Stomach (tissue), 9 donors: ENCODE data around the gene VPS37C. TPM values are rescaled to one million over a fixed set of nuclear protein-coding genes. Genes with fewer than 3 reads are reported as not detected.

ENCODE experiments used
- DNase-seq, 2 donors: peaks; one replicate each; pipeline versions ENCODE4 v3.0.0 to v3.0.0-alpha.2; 2013 to 2019
- H3K27ac ChIP-seq, 5 donors: fragments of 200-600 bp in 4 of 5; sonication (generic) in 4 of 5; one replicate each; pipeline ENCODE4 v1.5.1; 2013 to 2019; ENCODE audit warnings: mild to moderate bottlenecking in 1 of 5, moderate library complexity in 1 of 5
- H3K27me3 ChIP-seq, 3 donors: fragments of 200-600 bp; sonication (generic); one replicate each; pipeline ENCODE4 v1.5.1; 2017 to 2019; ENCODE audit warnings: mixed run types in 1 of 3
- H3K36me3 ChIP-seq, 4 donors: fragments of 200-600 bp; sonication (generic); 1 replicate in 3 of 4; 2 replicates in 1 of 4; pipeline ENCODE4 v1.5.1; 2016 to 2019
- H3K4me1 ChIP-seq, 4 donors: fragments of 200-600 bp; sonication (generic); one replicate each; pipeline ENCODE4 v1.5.1; 2016 to 2019
- H3K4me3 ChIP-seq, 4 donors: fragments of 200-600 bp; sonication (generic) in 3 of 4; one replicate each; pipeline ENCODE4 v1.5.1; 2016 to 2019; ENCODE audit warnings: mild to moderate bottlenecking in 1 of 4
- H3K9me3 ChIP-seq, 4 donors: fragments of 200-600 bp; sonication (generic); one replicate each; pipeline ENCODE4 v1.5.1; 2016 to 2019
- CTCF ChIP-seq, 7 experiments: fragments of 450-650 bp in 4 of 7; fragments of 200-600 bp in 3 of 7; sonication (generic) in 3 of 7; IDR thresholded peaks; one replicate each; pipeline ENCODE4 v1.5.1; 2016 to 2019; ENCODE audit warnings: antibody characterized with exemption in 7 of 7, control low read depth in 2 of 7, mild to moderate bottlenecking in 1 of 7
- EP300 ChIP-seq: sonication (generic); formaldehyde crosslinking; IDR thresholded peaks from one replicate; pipeline ENCODE4 v1.6.1; 2017; ENCODE audit warnings: antibody characterized with exemption
- POLR2A ChIP-seq, 4 donors: fragments of 450-650 bp; IDR thresholded peaks; one replicate each; pipeline ENCODE4 v1.6.1; 2016; ENCODE audit warnings: antibody characterized with exemption in 4 of 4, control low read depth in 2 of 4, mild to moderate bottlenecking in 1 of 4, moderate library complexity in 1 of 4
- POLR2AphosphoS5 ChIP-seq, 3 donors: sonication (generic); formaldehyde crosslinking; IDR thresholded peaks; one replicate each; pipeline ENCODE4 v1.6.1; 2016; ENCODE audit warnings: antibody characterized with exemption in 3 of 3
- WGBS, 5 donors: extraction: QIAGEN DNeasy Blood & Tissue Kit in 3 of 5; methylation state at CpG; one replicate each; pipeline versions ENCODE4 v1.1.5 to v1.1.7; 2013 to 2018; 5-methylcytosine and 5-hydroxymethylcytosine counted together
- intact Hi-C: fragments of 100-400 bp; cut with DNase I; formaldehyde crosslinking; loops from one replicate; pipeline ENCODE4 v1.15.1; 2023; ENCODE audit warnings: low total_unique reads
- polyA plus RNA-seq, 3 donors: library from polyadenylated mRNA; stranded (reverse); fragments of 200-250 nt; gene quantifications; one replicate each; pipeline ENCODE4 v1.2.3, GENCODE V29; 2013
- total RNA-seq, 5 donors: library from RNA; depleted of rRNA; stranded (reverse); fragments of >200 nt; gene quantifications; one replicate each; pipeline versions ENCODE4 v1.1.0 to v1.2.3, GENCODE V29; 2014 to 2016
- donor health status: healthy with polysubstance abuse.
- donor health status: Bipolar disorder and iron deficiency.
- donor health status: healthy.

VPS37C gene
- total and polyA plus RNA-seq, 8 donors = 6.4 to 53.6 (median 27.7) TPM

- H3K27ac ChIP-seq = peak overlapping the region; percentile 93 to 98 (median 98)
- H3K4me1 ChIP-seq = peaks cover 33 to 86% (median 53%) of the 10 kb centered on the region in 4 donors
- TF ChIP-seq POLR2A (IDR thresholded peaks at IDR 0.05) = peak in 1 of 4 donors; percentile 36
- TF ChIP-seq CTCF (IDR thresholded peaks at IDR 0.05) = no peak
- TF ChIP-seq EP300 = no peak
- peak in 2 of 3 donors; percentile 72 to 88 for TF ChIP-seq POLR2AphosphoS5 (IDR thresholded peaks at IDR 0.05)
- no peaks in the 10 kb centered on the region for H3K36me3 ChIP-seq
- intact Hi-C loops = no loop called here
- no peaks in the 10 kb centered on the region for H3K9me3 ChIP-seq
- DNase-seq = peak in 1 of 2 donors; percentile 26
- H3K27me3 ChIP-seq = no peaks in the 10 kb centered on the region
- 5 to 14% (median 9%) methylated on average over 17 to 25 of the region's 25 CpGs for WGBS, 5 donors
- peak overlapping the region; percentile 52 to 77 (median 72) for H3K4me3 ChIP-seq
Observed at GRCh38 chr11:61160487-61161189, 588 bp downstream of the VPS37C start.

- TF ChIP-seq POLR2A (IDR thresholded peaks at IDR 0.05) (no peak), POLR2AphosphoS5 (IDR thresholded peaks at IDR 0.05) (peak in 2 of 3 donors; percentile 8 to 63), EP300 (no peak)
- Histone ChIP-seq H3K27me3 (no peaks in the 10 kb centered on the region), H3K27ac (peak overlapping the region; percentile 88 to 98 (median 95)), H3K4me1 (peaks cover 32 to 78% (median 53%) of the 10 kb centered on the region in 4 donors), H3K4me3 (peak overlapping the region in 3 of 4 donors; percentile 2 to 71 (median 9)), H3K9me3 (peaks cover 0 to 7% (median 0%) of the 10 kb centered on the region in 4 donors), H3K36me3 (peaks cover 0 to 6% (median 0%) of the 10 kb centered on the region in 4 donors)
- intact Hi-C loops = no loop called here
- DNase-seq = peak in 1 of 2 donors; percentile 59
- 6 to 32% (median 21%) methylated on average over 3 of the region's 3 CpGs for WGBS, 5 donors
Observed at GRCh38 chr11:61158691-61159381, 2.4 kb downstream of the VPS37C start.

- Histone ChIP-seq H3K9me3 (peaks cover 0 to 7% (median 0%) of the 10 kb centered on the region in 4 donors), H3K4me3 (no peak overlapping the region), H3K27me3 (no peaks in the 10 kb centered on the region), H3K36me3 (peaks cover 0 to 6% (median 0%) of the 10 kb centered on the region in 4 donors), H3K4me1 (peaks cover 43 to 81% (median 62%) of the 10 kb centered on the region in 4 donors), H3K27ac (peak overlapping the region; percentile 16 to 98 (median 95))
- intact Hi-C loops = no loop called here
- 37 to 60% (median 44%) methylated on average over 3 of the region's 3 CpGs for WGBS, 5 donors
- DNase-seq = no peak
- TF ChIP-seq POLR2AphosphoS5 (IDR thresholded peaks at IDR 0.05) = no peak
- no peak for TF ChIP-seq CTCF (IDR thresholded peaks at IDR 0.05)
- TF ChIP-seq EP300 = no peak
- no peak for TF ChIP-seq POLR2A (IDR thresholded peaks at IDR 0.05)
Observed at GRCh38 chr11:61157743-61158142, 3.5 kb downstream of the VPS37C start.

- no peak for TF ChIP-seq CTCF (IDR thresholded peaks at IDR 0.05)
- no peak for TF ChIP-seq EP300
- no peak for TF ChIP-seq POLR2A (IDR thresholded peaks at IDR 0.05)
- TF ChIP-seq POLR2AphosphoS5 (IDR thresholded peaks at IDR 0.05) = no peak
- peak overlapping the region in 2 of 5 donors; percentile 38 to 49 for H3K27ac ChIP-seq
- no peak for DNase-seq
- H3K27me3 ChIP-seq = no peaks in the 10 kb centered on the region
- H3K9me3 ChIP-seq = peaks cover 0 to 7% (median 0%) of the 10 kb centered on the region in 4 donors
- peaks cover 0 to 6% (median 0%) of the 10 kb centered on the region in 4 donors for H3K36me3 ChIP-seq
- intact Hi-C loops = no loop called here
- H3K4me1 ChIP-seq = peaks cover 52 to 90% (median 70%) of the 10 kb centered on the region in 4 donors
- no peak overlapping the region for H3K4me3 ChIP-seq
- 76 to 83% (median 79%) methylated on average over 5 of the region's 5 CpGs for WGBS, 5 donors
Observed at GRCh38 chr11:61155741-61156140, 5.5 kb downstream of the VPS37C start.
